K562 (cell line): Measurements from ENCODE around the gene ARHGAP8. TPM values are rescaled to one million over a fixed set of nuclear protein-coding genes. Genes with fewer than 3 reads are reported as not detected.

ENCODE experiments used
- ATAC-seq: fragments of 200-7000 bp; cut with Tn5 transposase; 3 replicates; pipeline ENCODE4 v1.9.1; 2020; ENCODE audit warnings: moderate library complexity
- BruUV-seq: library from RNA; stranded (reverse); fragments of 400-500 nt; replicated peaks from 2 replicates; lab custom pipeline; 2021; lab: Mats Ljungman, UMichigan
- CTCF ChIA-PET: fragments of 300-600 bp; formaldehyde crosslinking; extraction: SDS; loops from one replicate; lab custom pipeline; 2021; ENCODE audit warnings: low intra/inter-chr PET ratio; lab: Yijun Ruan, JAX
- POLR2A ChIA-PET: fragments of 300-600, 350-650 bp; sonication (Branson Sonifier 250); formaldehyde crosslinking; extraction: SDS; loops from one replicate; lab custom pipeline; 2021; ENCODE audit warnings: antibody characterized with exemption, inconsistent platforms; lab: Yijun Ruan, JAX
- DNase-seq, 4 experiments: peaks; one replicate each; pipeline versions ENCODE4 v3.0.0 to v3.0.0-alpha.2; 2011 to 2018; ENCODE audit warnings: low spot score in 3 of 4, mixed read lengths in 3 of 4; ENCODE audit errors: extremely low read depth in 1 of 4
- FAIRE-seq: peaks from 2 replicates; lab custom pipeline; 2011; peaks lifted over from hg19 to GRCh38; lab: Jason Lieb, UNC
- H2AFZ ChIP-seq: 2 replicates; pipeline ENCODE4 v1.6.0; 2011; ENCODE audit warnings: low read depth, low read length, control low read depth, inconsistent platforms
- H3K27ac ChIP-seq: fragments of 200-600 bp; 3 replicates; pipeline ENCODE4 v1.8.0; 2011; ENCODE audit warnings: low read depth, mild to moderate bottlenecking, control low read depth, inconsistent platforms, low read length, moderate library complexity, mixed read lengths; ENCODE audit errors: extremely low read depth
- H3K27me3 ChIP-seq, 2 experiments: fragments of 300-600 bp in 1 of 2; 2 replicates in 1 of 2; 3 replicates in 1 of 2; pipeline versions ENCODE4 v1.6.0 to v1.8.0; 2011; ENCODE audit warnings: inconsistent platforms in 2 of 2, low read length in 2 of 2, mild to moderate bottlenecking in 1 of 2, mixed read lengths in 1 of 2, moderate library complexity in 1 of 2; ENCODE audit not compliant: control insufficient read depth in 2 of 2, insufficient read depth in 2 of 2
- H3K36me3 ChIP-seq: fragments of 300-600 bp; 3 replicates; pipeline ENCODE4 v1.8.0; 2011; ENCODE audit warnings: mild to moderate bottlenecking, low read length, inconsistent platforms; ENCODE audit not compliant: control insufficient read depth, insufficient read depth
- H3K4me1 ChIP-seq, 2 experiments: fragments of 200-600 bp in 1 of 2; replicated peaks in 1 of 2; 2 replicates in 1 of 2; 3 replicates in 1 of 2; pipeline versions ENCODE4 v1.5.1 to v1.8.0; 2011; ENCODE audit warnings: inconsistent platforms in 2 of 2, low read length in 2 of 2, mild to moderate bottlenecking in 1 of 2, mixed read lengths in 1 of 2, moderate library complexity in 1 of 2; ENCODE audit not compliant: control insufficient read depth in 2 of 2, insufficient read depth in 2 of 2
- H3K4me2 ChIP-seq: 2 replicates; pipeline ENCODE4 v1.6.1; 2011; ENCODE audit warnings: low read length, control low read depth, inconsistent platforms, mixed read lengths; ENCODE audit not compliant: insufficient read depth
- H3K4me3 ChIP-seq: fragments of 200-600 bp; sonication (generic), shearing (Covaris generic); 2 replicates; pipeline ENCODE4 v1.5.1; 2016; ENCODE audit warnings: control low read depth, inconsistent platforms
- H3K79me2 ChIP-seq: fragments of 200-600 bp; 3 replicates; pipeline ENCODE4 v1.8.0; 2011; ENCODE audit warnings: low read length, inconsistent platforms; ENCODE audit not compliant: control insufficient read depth, insufficient read depth
- H3K9ac ChIP-seq, 2 experiments: 2 replicates each; pipeline versions ENCODE4 v1.6.0 to v1.6.1; 2011; ENCODE audit warnings: low read depth in 2 of 2, low read length in 2 of 2, control low read depth in 1 of 2, inconsistent platforms in 1 of 2, mild to moderate bottlenecking in 1 of 2, mixed read lengths in 1 of 2; ENCODE audit not compliant: insufficient read depth in 1 of 2
- H3K9me1 ChIP-seq: one replicate; pipeline ENCODE4 v1.6.0; 2011; ENCODE audit warnings: inconsistent platforms, mild to moderate bottlenecking, low read length, moderate library complexity; ENCODE audit not compliant: control insufficient read depth, insufficient read depth
- H3K9me3 ChIP-seq: replicated peaks from 2 replicates; pipeline ENCODE4 v1.5.1; 2011; ENCODE audit warnings: low read depth, low read length, inconsistent platforms; ENCODE audit not compliant: control insufficient read depth, insufficient read depth
- H4K20me1 ChIP-seq: replicated peaks from 2 replicates; pipeline ENCODE4 v1.6.1; 2011; ENCODE audit warnings: low read length, inconsistent platforms, mixed read lengths; ENCODE audit not compliant: control insufficient read depth, insufficient read depth
- ATF1 ChIP-seq, 2 experiments: fragments of 450-650 bp in 1 of 2; IDR thresholded peaks; 2 replicates each; pipeline ENCODE4 v1.6.1; 2016; ENCODE audit warnings: missing compliant biosample characterization in 1 of 2, missing genetic modification characterization in 1 of 2
- CHD2 ChIP-seq: IDR thresholded peaks from 2 replicates; pipeline ENCODE4 v1.6.1; 2011; ENCODE audit warnings: low read depth, low read length
- ID3 ChIP-seq, 2 experiments: fragments of 250-450 bp in 1 of 2; fragments of 450-650 bp in 1 of 2; sonication (Bioruptor Pico) in 1 of 2; IDR thresholded peaks; 2 replicates each; pipeline versions ENCODE4 v1.6.1 to v1.8.0; 2016 to 2021; ENCODE audit warnings: mild to moderate bottlenecking in 2 of 2, moderate library complexity in 2 of 2, missing compliant biosample characterization in 1 of 2, missing genetic modification characterization in 1 of 2
- NKRF ChIP-seq: fragments of 450-650 bp; IDR thresholded peaks from 2 replicates; pipeline ENCODE4 v1.6.1; 2016; ENCODE audit warnings: borderline replicate concordance
- ZNF354B ChIP-seq: fragments of 250-450 bp; sonication (Bioruptor Pico); IDR thresholded peaks from 2 replicates; pipeline ENCODE4 v1.4.0; 2020
- ZNF511 ChIP-seq: sonication (generic); formaldehyde crosslinking; IDR thresholded peaks from 2 replicates; pipeline ENCODE4 v1.8.0; 2022; ENCODE audit warnings: mild to moderate bottlenecking, missing genetic modification reagents
- WGBS: fragments of 100-300 bp; shearing (Covaris generic); methylation state at CpG from one replicate; pipeline ENCODE4 v1.1.6; 2016; ENCODE audit warnings: low coverage, mixed read lengths; ENCODE audit not compliant: insufficient coverage; ENCODE audit errors: missing lambda C conversion rate; 5-methylcytosine and 5-hydroxymethylcytosine counted together
- in situ Hi-C: fragments of 300-500 bp; cut with MboI; formaldehyde crosslinking; loops from 4 replicates; pipeline ENCODE4 v1.15.0; 2018; ENCODE audit warnings: inconsistent platforms, mixed read lengths
- intact Hi-C: fragments of 100-400 bp; cut with micrococcal nuclease; formaldehyde crosslinking; loops from 2 replicates; pipeline ENCODE4 v1.14.2; 2022
- polyA plus RNA-seq, 8 experiments: library from polyadenylated mRNA; depleted of rRNA in 4 of 8; stranded (reverse) in 5 of 8; unstranded in 3 of 8; fragments of >200 nt; fragmentation: Nextera tagmentation in 2 of 8; fragmentation: Illumina TruSeq in 1 of 8; extraction: Ambion mirVana in 2 of 8; extraction: Trizol in 1 of 8; gene quantifications; 2 replicates each; pipeline versions ENCODE4 v1.2.1 to v1.2.3, GENCODE V29; 2011 to 2014; ENCODE audit warnings: inconsistent platforms in 1 of 8, missing spikeins in 1 of 8
- total RNA-seq, 7 experiments: library from RNA; depleted of rRNA in 6 of 7; stranded (reverse); fragments of >200 nt in 6 of 7; fragmentation: Illumina TruSeq in 2 of 7; extraction: Trizol in 2 of 7; gene quantifications; 2 replicates each; pipeline versions ENCODE4 v1.2.1 to v1.2.3, GENCODE V29; 2011 to 2021; ENCODE audit warnings: low replicate concordance in 1 of 7
- TF ChIP-seq, protein P1 (sequence below), 2 experiments: fragments of 450-650 bp in 1 of 2; sonication (generic) in 1 of 2; formaldehyde crosslinking in 1 of 2; IDR thresholded peaks; 2 replicates each; pipeline versions ENCODE4 v1.7.1 to v1.9.0; 2016 to 2022; ENCODE audit warnings: inconsistent platforms in 1 of 2, mild to moderate bottlenecking in 1 of 2, missing genetic modification reagents in 1 of 2
- TF ChIP-seq, protein P2 (sequence below): sonication (generic); formaldehyde crosslinking; IDR thresholded peaks from 2 replicates; pipeline ENCODE4 v1.8.0; 2022; ENCODE audit warnings: mild to moderate bottlenecking, low read depth, missing genetic modification reagents

Gene ARHGAP8
- total and polyA plus RNA-seq, 9 of the 15 experiments (the other 6 are each of a cell fraction or from before 2014, with no cell fraction given), result 0.15 to 2.2 (median 0.62) TPM

DNA sequence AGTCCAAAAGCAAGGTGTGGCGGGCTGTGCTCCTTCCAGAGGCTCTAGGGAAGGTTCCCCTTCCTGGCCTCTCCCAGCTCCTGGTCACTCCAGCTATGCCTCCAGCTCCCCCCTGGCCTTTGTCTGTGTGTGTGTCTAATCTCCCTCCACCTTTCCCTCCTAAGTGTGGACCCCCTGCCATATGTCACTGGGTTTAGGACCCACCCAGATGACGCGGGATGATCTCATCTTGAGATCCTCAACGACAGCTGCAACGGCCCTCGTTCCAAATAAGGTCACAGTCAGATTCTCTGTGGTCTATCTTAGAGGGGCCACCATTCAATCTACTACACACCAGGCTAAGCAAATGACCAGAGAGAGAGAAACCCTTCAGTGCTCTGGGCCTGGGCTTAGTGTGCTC lies 107.9 kb downstream of the ARHGAP8 start:
- no peak overlapping the region for H3K9ac ChIP-seq
- ChIA-PET POLR2A (no interaction called here), CTCF (no interaction called here)
- ATAC-seq (no peak), DNase-seq (no peak), FAIRE-seq (no peak)
- H3K27me3 ChIP-seq, result peaks cover 0 to 11% of the 10 kb centered on the region in 2 experiments; a peak in 2 of 5 replicates
- intact Hi-C loops (no loop called here), in situ Hi-C loops (no loop called here)
- no peaks in the 10 kb centered on the region for H3K9me3 ChIP-seq
- no peaks in the 10 kb centered on the region for H3K36me3 ChIP-seq
- no peak overlapping the region for H3K27ac ChIP-seq
- H2AFZ ChIP-seq, result no peak overlapping the region
- no peak overlapping the region for H3K4me3 ChIP-seq
- no peaks in the 10 kb centered on the region for H3K79me2 ChIP-seq
- no peaks in the 10 kb centered on the region for H3K9me1 ChIP-seq
- H3K4me2 ChIP-seq, result no peak overlapping the region
- no peaks in the 10 kb centered on the region for H3K4me1 ChIP-seq
- WGBS, result 0% methylated on average over 3 of the region's 6 CpGs
- no peaks in the 10 kb centered on the region for H4K20me1 ChIP-seq
- no TSS peak for BruUV-seq
- TF ChIP-seq ZNF354B (CRISPR knock-in tag), result no peak
- TF ChIP-seq, protein P1, sequence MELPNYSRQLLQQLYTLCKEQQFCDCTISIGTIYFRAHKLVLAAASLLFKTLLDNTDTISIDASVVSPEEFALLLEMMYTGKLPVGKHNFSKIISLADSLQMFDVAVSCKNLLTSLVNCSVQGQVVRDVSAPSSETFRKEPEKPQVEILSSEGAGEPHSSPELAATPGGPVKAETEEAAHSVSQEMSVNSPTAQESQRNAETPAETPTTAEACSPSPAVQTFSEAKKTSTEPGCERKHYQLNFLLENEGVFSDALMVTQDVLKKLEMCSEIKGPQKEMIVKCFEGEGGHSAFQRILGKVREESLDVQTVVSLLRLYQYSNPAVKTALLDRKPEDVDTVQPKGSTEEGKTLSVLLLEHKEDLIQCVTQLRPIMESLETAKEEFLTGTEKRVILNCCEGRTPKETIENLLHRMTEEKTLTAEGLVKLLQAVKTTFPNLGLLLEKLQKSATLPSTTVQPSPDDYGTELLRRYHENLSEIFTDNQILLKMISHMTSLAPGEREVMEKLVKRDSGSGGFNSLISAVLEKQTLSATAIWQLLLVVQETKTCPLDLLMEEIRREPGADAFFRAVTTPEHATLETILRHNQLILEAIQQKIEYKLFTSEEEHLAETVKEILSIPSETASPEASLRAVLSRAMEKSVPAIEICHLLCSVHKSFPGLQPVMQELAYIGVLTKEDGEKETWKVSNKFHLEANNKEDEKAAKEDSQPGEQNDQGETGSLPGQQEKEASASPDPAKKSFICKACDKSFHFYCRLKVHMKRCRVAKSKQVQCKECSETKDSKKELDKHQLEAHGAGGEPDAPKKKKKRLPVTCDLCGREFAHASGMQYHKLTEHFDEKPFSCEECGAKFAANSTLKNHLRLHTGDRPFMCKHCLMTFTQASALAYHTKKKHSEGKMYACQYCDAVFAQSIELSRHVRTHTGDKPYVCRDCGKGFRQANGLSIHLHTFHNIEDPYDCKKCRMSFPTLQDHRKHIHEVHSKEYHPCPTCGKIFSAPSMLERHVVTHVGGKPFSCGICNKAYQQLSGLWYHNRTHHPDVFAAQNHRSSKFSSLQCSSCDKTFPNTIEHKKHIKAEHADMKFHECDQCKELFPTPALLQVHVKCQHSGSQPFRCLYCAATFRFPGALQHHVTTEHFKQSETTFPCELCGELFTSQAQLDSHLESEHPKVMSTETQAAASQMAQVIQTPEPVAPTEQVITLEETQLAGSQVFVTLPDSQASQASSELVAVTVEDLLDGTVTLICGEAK (IDR thresholded peaks at IDR 0.05), result no peak
- TF ChIP-seq, protein P1 (CRISPR knock-in tag; IDR thresholded peaks at IDR 0.05), result no peak
- TF ChIP-seq, protein P2, sequence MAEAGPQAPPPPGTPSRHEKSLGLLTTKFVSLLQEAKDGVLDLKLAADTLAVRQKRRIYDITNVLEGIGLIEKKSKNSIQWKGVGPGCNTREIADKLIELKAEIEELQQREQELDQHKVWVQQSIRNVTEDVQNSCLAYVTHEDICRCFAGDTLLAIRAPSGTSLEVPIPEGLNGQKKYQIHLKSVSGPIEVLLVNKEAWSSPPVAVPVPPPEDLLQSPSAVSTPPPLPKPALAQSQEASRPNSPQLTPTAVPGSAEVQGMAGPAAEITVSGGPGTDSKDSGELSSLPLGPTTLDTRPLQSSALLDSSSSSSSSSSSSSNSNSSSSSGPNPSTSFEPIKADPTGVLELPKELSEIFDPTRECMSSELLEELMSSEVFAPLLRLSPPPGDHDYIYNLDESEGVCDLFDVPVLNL, result no peak
- no peak for TF ChIP-seq CHD2
- TF ChIP-seq ID3 (CRISPR knock-in tag; IDR thresholded peaks at IDR 0.05), result no peak
- no peak for TF ChIP-seq ID3 (tag; IDR thresholded peaks at IDR 0.05)
- no peak for TF ChIP-seq ATF1 (CRISPR knock-in tag; IDR thresholded peaks at IDR 0.05)
- no peak for TF ChIP-seq ATF1 (tag; IDR thresholded peaks at IDR 0.05)
- TF ChIP-seq NKRF, result no peak
- TF ChIP-seq ZNF511 (CRISPR knock-in tag), result no peak
